Heart left ventricle (tissue), 13 donors: ENCODE measurements around the gene HRH4.

Experiments
- CTCF ChIP-seq, 12 donors: fragments of 200-600 bp; sonication (generic) in 4 of 12; IDR thresholded peaks; one replicate each; pipeline versions ENCODE4 v1.5.0 to v1.8.0; 2018 to 2022; ENCODE audit warnings: antibody characterized with exemption in 12 of 12, mild to moderate bottlenecking in 5 of 12
- POLR2A ChIP-seq, 2 donors: fragments of 450-650 bp; IDR thresholded peaks; one replicate each; pipeline ENCODE4 v1.6.1; 2017; ENCODE audit warnings: antibody characterized with exemption in 2 of 2, mild to moderate bottlenecking in 2 of 2, moderate library complexity in 2 of 2
- donor health status: ischemic (EF 13 %, LVEDD 7.1; RV severe dilation, severe dysfunction).
- donor health status: DM: no; HTN: yes; CAD: no.
- donor health status: DM: no; HTN: no; CAD: no.
- donor health status: ischemic (EF 25% LVEDD 6.9; RV normal size, moderate dysfunction).
- donor health status: ischemic (EF 25% LVEDD 5.7; RV mildly dilated, moderate dysfunction).
- donor health status: ischemic (EF 35%, LVEDD 5.7; RV mildly dilated, moderate dysfunction).
- donor health status: nonischemic (EF 11% LVEDD 7.7; RV severe dilation, severe dysfunction).
- donor health status: DM: yes; HTN: yes; CAD: no.
- donor health status: PGD.
- donor health status: ischemic (EF 29% LVEDD 5.4; RV normal size, mild dysfunction).
- donor health status: nonischemic (EF 23%, LVEDD 6.1; RV moderate dilation, normal function).

GRCh38 chr18:24462838-24463775 lies 2.7 kb downstream of the HRH4 start:
- TF ChIP-seq CTCF (IDR thresholded peaks at IDR 0.05) (no peak), POLR2A (IDR thresholded peaks at IDR 0.05) (no peak)
